ENCODE measurements around the gene MAML3.

Gene MAML3

GRCh38 chr4:140047786-140048185, 106.2 kb downstream of the MAML3 start:
- Histone ChIP-seq H3K4me3 (ENCODE audit: severe bottlenecking) (no peak overlapping the region), H3K27me3 (ENCODE audit: insufficient read depth, poor library complexity, severe bottlenecking) (no peaks in the 10 kb centered on the region), H3K27ac (ENCODE audit: poor library complexity, severe bottlenecking) (no peak overlapping the region), H3K4me1 (ENCODE audit: insufficient read depth, poor library complexity, severe bottlenecking) (peaks cover 10% of the 10 kb centered on the region), H3K36me3 (ENCODE audit: low read depth) (no peaks in the 10 kb centered on the region), H3K9me3 (ENCODE audit: severe bottlenecking) (no peaks in the 10 kb centered on the region)
- no peak for TF ChIP-seq CTCF (IDR thresholded peaks at IDR 0.05; ENCODE audit: poor library complexity, severe bottlenecking)
- DNase-seq (ENCODE audit: low spot score) (no peak), ATAC-seq (ENCODE audit: low read depth) (no peak)

- Histone ChIP-seq H3K4me1 (ENCODE audit: insufficient read depth, poor library complexity, severe bottlenecking) (peaks cover 10% of the 10 kb centered on the region), H3K9me3 (ENCODE audit: severe bottlenecking) (no peaks in the 10 kb centered on the region), H3K36me3 (ENCODE audit: low read depth) (no peaks in the 10 kb centered on the region), H3K27me3 (ENCODE audit: insufficient read depth, poor library complexity, severe bottlenecking) (no peaks in the 10 kb centered on the region), H3K4me3 (ENCODE audit: severe bottlenecking) (no peak overlapping the region), H3K27ac (ENCODE audit: poor library complexity, severe bottlenecking) (no peak overlapping the region)
- no peak for DNase-seq (ENCODE audit: low spot score)
- ATAC-seq (ENCODE audit: low read depth): no peak
- TF ChIP-seq CTCF (IDR thresholded peaks at IDR 0.05; ENCODE audit: poor library complexity, severe bottlenecking): no peak
Measured at GRCh38 chr4:140047017-140047640, 106.9 kb downstream of the MAML3 start.

GRCh38 chr4:140046543-140046942, 107.4 kb downstream of the MAML3 start:
- no peak for DNase-seq (ENCODE audit: low spot score)
- ATAC-seq (ENCODE audit: low read depth): no peak
- H3K4me1 ChIP-seq (ENCODE audit: insufficient read depth, poor library complexity, severe bottlenecking): peaks cover 10% of the 10 kb centered on the region
- no peaks in the 10 kb centered on the region for H3K36me3 ChIP-seq (ENCODE audit: low read depth)
- no peak for TF ChIP-seq CTCF (IDR thresholded peaks at IDR 0.05; ENCODE audit: poor library complexity, severe bottlenecking)
- H3K27ac ChIP-seq (ENCODE audit: poor library complexity, severe bottlenecking): no peak overlapping the region
- no peak overlapping the region for H3K4me3 ChIP-seq (ENCODE audit: severe bottlenecking)
- H3K27me3 ChIP-seq (ENCODE audit: insufficient read depth, poor library complexity, severe bottlenecking): no peaks in the 10 kb centered on the region
- H3K9me3 ChIP-seq (ENCODE audit: severe bottlenecking): no peaks in the 10 kb centered on the region

- Histone ChIP-seq H3K9me3 (ENCODE audit: severe bottlenecking) (no peaks in the 10 kb centered on the region), H3K27ac (ENCODE audit: poor library complexity, severe bottlenecking) (no peak overlapping the region), H3K36me3 (ENCODE audit: low read depth) (no peaks in the 10 kb centered on the region), H3K4me1 (ENCODE audit: insufficient read depth, poor library complexity, severe bottlenecking) (peaks cover 10% of the 10 kb centered on the region), H3K27me3 (ENCODE audit: insufficient read depth, poor library complexity, severe bottlenecking) (no peaks in the 10 kb centered on the region), H3K4me3 (ENCODE audit: severe bottlenecking) (no peak overlapping the region)
- no peak for TF ChIP-seq CTCF (IDR thresholded peaks at IDR 0.05; ENCODE audit: poor library complexity, severe bottlenecking)
- no peak for ATAC-seq (ENCODE audit: low read depth)
- DNase-seq (ENCODE audit: low spot score): no peak
Measured at GRCh38 chr4:140046016-140046415, 108.0 kb downstream of the MAML3 start.

GRCh38 chr4:140044337-140044902, 109.6 kb downstream of the MAML3 start:
- DNase-seq (ENCODE audit: low spot score) (no peak), ATAC-seq (ENCODE audit: low read depth) (no peak)
- Histone ChIP-seq H3K27ac (ENCODE audit: poor library complexity, severe bottlenecking) (no peak overlapping the region), H3K27me3 (ENCODE audit: insufficient read depth, poor library complexity, severe bottlenecking) (no peaks in the 10 kb centered on the region), H3K36me3 (ENCODE audit: low read depth) (no peaks in the 10 kb centered on the region), H3K9me3 (ENCODE audit: severe bottlenecking) (no peaks in the 10 kb centered on the region), H3K4me1 (ENCODE audit: insufficient read depth, poor library complexity, severe bottlenecking) (peaks cover 6% of the 10 kb centered on the region), H3K4me3 (ENCODE audit: severe bottlenecking) (no peak overlapping the region)
- TF ChIP-seq CTCF (IDR thresholded peaks at IDR 0.05; ENCODE audit: poor library complexity, severe bottlenecking): no peak

Data from RWPE2 (cell line).